Ammon's horn (tissue), 1 donor: ENCODE measurements around the gene ZNF611.
"Not testable (repeated sequence)": the region's sequence is repeated elsewhere in the genome, so short reads cannot be mapped to it uniquely, and the experiment has no call there.

Experiments used
- DNase-seq: peaks from one replicate; pipeline ENCODE4 v3.0.0-alpha.2; 2016; ENCODE audit warnings: low spot score

ZNF611 gene

DNA sequence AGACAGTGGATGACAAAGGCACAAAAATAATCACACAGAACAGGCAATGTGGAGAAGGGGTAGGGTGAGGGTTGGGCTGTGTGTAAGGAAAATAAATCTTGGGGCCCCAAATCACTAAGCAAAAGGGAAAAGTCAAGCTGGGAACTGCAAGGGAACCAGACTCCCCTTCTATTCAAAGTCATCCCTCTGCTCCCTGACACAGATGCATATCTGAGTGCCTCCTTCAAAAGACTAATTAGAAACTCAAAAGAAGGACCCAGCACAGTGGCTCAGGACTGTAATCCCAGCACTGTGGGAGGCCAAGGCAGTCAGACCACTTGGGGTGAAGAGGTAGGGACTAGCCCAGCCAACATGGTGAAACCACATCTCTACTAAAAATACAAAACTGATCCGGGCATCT, 18.3 kb downstream of the ZNF611 start:
- DNase-seq = no peak

DNA sequence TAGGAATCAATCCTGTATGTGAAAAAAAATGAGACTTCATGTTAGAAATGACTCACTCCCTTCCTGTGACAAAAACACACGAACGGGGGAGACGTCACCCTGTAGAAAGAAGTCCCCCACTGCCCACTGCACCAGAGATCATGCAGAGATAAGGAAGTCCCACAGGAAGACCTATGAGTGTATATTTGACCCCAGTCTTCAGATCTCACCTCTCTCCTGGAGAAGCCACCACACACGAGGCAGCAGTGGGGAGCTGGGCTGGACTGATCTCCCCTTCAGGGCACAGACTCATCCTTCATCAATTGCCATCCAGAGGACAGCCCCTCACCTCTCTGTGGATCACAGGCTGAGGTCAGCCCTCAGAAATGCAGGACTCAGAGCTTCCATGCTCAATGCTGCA, 18.9 kb downstream of the ZNF611 start:
- not testable (repeated sequence) for DNase-seq

DNA sequence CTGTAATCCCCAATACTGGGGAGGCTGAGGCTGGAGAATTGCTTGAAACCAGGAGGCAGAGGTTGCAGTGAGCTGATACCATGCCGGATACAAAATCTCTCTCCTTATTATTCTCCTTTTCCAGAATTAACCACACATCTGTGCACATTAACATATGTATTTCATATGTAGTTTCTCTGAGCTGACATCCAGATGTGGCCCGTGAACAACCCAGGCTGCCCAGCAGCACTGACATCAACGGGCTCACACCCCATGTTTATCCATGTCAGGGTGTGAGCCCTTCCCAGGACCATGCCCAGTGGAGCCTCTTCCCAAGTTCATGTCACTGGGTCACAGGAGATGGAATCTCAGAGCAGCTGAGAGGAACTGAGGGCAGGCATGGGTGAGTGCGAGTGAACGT, 19.5 kb downstream of the ZNF611 start:
- not testable (repeated sequence) for DNase-seq

DNA sequence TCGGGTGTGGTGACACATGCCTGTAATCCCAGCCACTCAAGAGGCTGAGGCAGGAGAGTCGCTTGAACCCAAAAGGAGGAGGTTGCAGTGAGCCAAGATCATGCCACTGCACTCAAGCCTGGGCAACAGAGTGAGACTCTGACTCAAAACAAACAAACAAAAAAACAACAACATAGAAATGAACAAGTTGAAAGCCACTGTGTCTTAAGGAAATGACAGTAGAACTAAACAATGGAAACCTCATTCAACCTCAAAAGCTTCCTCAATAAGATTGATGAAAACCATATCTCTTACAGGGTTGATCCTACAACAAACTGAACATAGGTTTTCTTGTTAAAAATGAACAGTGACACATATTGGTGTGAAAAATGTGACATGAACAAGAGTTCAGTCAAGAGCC, 21.8 kb downstream of the ZNF611 start:
- DNase-seq = not testable (repeated sequence)

- DNase-seq = not testable (repeated sequence)
Measured at GRCh38 chr19:52711661-52712060, 23.2 kb downstream of the ZNF611 start.

- no peak for DNase-seq
Measured at GRCh38 chr19:52710538-52710937, 24.3 kb downstream of the ZNF611 start.

DNA sequence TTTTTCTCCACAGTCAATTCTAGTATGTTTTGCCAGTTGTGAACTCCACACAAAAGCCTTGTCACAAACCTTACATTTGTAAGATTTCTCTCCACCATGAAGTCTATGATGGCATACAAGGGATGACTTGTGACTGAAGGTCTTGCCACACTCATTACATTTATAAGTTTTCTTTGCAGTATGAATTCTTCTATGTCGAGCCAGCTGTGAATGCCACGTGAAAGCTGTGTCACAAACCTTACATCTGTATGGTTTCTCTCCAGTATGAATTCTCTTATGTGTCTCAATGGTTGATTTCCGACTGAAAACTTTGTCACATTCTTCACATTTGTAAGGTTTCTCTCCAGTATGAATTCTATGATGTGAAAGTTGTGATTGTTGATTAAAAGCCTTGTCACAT, 29.2 kb downstream of the ZNF611 start:
- DNase-seq = not testable (repeated sequence)

DNA sequence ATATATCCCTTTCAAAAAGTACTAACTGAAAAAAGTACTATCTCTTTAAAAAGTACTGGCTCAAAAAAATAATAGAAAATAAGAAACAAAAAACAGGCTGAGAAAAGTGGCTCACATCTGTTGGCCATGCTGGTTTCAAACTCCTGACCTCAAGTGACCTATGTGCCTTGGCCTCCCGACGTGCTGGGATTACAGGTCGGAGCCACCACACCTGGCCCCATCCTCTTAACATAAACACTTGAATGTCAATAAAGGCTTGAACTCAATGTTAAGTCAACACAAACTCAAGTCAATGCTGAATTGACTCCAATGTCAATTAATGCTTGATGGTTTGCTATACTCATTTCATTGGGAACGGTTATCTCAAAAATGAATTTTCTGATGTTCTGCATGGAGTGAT, 30.9 kb downstream of the ZNF611 start:
- no peak for DNase-seq

DNA sequence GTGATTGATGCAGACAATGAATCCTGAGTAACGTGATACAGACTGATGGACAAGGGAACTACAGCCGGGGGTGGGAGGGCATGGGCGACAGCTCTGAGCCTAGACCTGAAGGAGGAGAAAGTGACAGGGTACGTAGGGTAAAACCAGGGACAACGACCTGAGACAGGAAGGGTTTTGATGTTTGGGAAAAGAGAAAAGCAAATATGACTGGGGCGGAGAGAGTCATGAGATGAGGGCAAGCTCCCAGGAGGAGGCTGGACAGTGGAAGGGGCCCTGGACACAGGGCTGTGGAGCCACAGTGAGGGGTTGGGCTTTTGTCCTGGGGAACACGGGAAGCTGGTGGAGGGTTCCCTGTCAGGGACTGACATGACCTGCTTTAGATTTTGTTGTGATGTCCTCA, 34.2 kb downstream of the ZNF611 start:
- DNase-seq = no peak

DNA sequence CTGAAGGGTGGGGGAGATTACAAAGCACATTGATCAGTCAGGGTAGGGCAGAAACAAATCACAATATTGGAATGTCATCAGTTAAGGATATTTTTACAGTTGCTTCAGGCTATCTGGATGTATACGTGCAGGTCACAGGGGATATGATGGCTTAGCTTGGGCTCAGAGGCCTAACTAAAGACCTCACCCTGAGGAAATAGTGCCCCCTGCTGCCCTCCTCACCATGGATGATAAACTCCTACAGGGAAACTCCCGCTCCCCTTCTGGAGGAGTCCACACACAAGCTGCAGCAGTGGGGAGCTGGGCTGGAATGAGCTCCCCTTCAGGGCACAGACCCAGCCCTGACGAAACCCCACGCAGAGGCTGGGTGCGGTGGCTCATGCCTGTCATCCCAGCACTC, 35.3 kb downstream of the ZNF611 start:
- DNase-seq = peak; percentile 16

GRCh38 chr19:52695996-52696395, 38.8 kb downstream of the ZNF611 start:
- no peak for DNase-seq

DNA sequence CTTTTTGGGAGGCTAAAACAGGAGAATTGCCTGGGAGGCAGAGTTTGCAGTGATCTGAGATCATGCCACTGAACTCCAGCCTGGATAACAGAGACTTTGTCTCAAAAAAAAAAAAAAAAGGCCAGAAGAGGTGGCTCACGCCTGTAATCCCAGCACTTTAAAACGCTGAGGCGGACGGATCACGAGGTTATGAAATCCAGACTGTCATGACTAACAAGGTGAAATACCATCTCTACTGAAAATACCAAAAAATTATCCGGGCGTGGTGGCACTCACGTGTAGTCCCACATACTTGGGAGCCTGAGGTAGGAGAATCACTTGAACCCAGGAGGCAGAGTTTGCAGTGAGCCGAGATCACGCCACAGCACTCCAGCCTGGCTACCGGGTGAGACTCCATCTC, 39.9 kb downstream of the ZNF611 start:
- DNase-seq = no peak

- DNase-seq = not testable (repeated sequence)
Measured at GRCh38 chr19:52694281-52694680, 40.6 kb downstream of the ZNF611 start.

GRCh38 chr19:52692431-52693008, 42.3 kb downstream of the ZNF611 start:
- DNase-seq = no peak

- no peak for DNase-seq
Measured at GRCh38 chr19:52691737-52692136, 43.1 kb downstream of the ZNF611 start.

DNA sequence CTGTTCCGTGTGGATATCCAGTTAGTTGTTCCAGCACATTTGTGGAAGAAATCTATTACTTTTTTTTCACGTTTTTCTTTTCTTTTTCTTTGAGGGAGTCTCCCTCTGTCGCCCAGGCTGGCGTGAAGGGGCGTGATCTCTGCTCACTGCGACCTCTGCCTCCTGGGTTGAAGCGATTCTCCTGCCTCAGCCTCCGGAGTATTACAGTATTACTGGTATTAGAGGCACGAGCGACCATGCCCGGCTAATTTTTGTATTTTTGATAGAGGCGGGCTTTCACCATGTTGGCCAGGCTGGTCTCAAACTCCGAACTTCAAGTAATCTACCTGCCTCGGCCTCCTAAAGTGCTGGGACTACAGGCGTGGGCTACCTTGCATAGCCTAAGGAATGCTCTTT, 43.6 kb downstream of the ZNF611 start:
- DNase-seq = no peak

- DNase-seq = peak; percentile 91
Measured at GRCh38 chr19:52690369-52691214, 44.3 kb downstream of the ZNF611 start.

GRCh38 chr19:52689843-52690368, 44.9 kb downstream of the ZNF611 start:
- DNase-seq = peak; percentile 20

GRCh38 chr19:52688925-52689796, 45.7 kb downstream of the ZNF611 start:
- not testable (repeated sequence) for DNase-seq

DNA sequence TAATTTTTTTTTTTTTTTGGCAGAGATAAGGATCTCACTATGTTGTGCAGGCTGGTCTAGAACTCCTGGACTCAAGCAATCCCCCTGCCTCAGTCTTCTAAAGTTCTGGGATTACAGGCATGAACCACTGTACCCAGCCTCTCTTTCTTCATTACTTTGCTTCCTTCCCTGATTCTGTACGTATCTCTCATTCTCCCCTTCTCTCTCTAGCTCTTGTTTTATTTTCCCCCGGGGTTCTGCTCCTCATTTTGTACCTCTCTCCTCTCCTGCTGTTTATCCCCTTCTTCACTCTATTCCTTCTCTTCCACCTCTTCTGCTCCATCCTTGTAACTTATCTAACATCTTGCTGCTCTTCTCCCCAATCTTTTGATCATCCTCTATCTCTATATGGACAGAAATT, 46.5 kb downstream of the ZNF611 start:
- DNase-seq = no peak

DNA sequence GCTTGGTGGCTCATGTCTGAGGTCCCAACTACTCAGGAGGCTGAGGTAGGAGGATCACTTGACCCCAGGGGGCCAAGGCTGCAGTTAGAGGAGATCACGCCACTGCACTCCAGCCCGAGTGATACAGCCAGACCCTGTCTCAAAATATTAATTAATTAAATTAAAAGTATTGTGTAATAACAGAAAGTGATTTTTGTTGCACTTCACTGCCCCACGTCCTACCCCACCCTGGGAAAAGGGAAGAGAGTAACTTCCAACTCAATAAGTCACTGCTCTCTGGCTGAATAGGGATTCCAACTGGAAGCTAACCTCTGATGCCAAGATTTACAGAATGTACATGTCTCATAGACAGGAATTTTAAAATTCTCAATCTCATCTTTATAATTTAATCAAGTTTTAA, 47.2 kb downstream of the ZNF611 start:
- DNase-seq = no peak

DNA sequence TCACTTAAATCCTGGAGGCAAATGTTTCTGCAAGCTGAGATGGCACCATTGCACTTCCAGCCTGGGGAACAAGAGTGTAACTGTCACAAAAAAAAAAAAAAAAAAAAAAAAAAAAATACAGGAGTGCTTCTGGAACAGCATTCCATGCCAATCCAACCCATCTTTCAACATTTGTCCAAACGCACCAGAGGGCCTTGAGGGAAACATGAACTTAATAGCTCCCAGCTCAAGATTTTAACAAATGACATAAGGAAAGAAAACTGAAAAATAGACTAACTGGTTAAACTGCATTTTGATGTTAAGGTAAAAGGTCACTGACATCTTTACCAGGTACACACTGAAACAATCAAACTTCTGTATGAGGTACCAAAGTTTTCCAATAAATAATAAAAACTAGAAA, 49.0 kb downstream of the ZNF611 start:
- DNase-seq = no peak
